ENCODE results near the gene EIF2D.
"Not testable (repeated sequence)": the region's sequence is repeated elsewhere in the genome, so short reads cannot be mapped to it uniquely, and the experiment has no call there.

Gene EIF2D

GRCh38 chr1:206651958-206652890, 40.0 kb upstream of the EIF2D start:
- Histone ChIP-seq H3K27me3 (ENCODE audit: low read depth, low read length) (no peaks in the 10 kb centered on the region), H3K27ac (ENCODE audit: low read length) (no peak overlapping the region), H3K9me3 (ENCODE audit: control insufficient read depth in 1 of 2, low read length in 2 of 2) (no peaks in the 10 kb centered on the region), H3K4me1 (ENCODE audit: control insufficient read depth in 1 of 2, insufficient read depth in 2 of 2, low read length in 2 of 2) (peaks cover 0 to 13% of the 10 kb centered on the region in 2 donors), H3K36me3 (ENCODE audit: control insufficient read depth in 1 of 2, insufficient read depth in 2 of 2, low read length in 2 of 2) (peaks cover 11 to 23% of the 10 kb centered on the region in 2 donors), H3K4me3 (ENCODE audit: low read depth in 1 of 2, low read length in 2 of 2) (no peak overlapping the region)

GRCh38 chr1:206651014-206651413, 38.7 kb upstream of the EIF2D start:
- Histone ChIP-seq H3K9me3 (ENCODE audit: control insufficient read depth in 1 of 2, low read length in 2 of 2) (no peaks in the 10 kb centered on the region), H3K27me3 (ENCODE audit: low read depth, low read length) (no peaks in the 10 kb centered on the region), H3K4me3 (ENCODE audit: low read depth in 1 of 2, low read length in 2 of 2) (no peak overlapping the region), H3K36me3 (ENCODE audit: control insufficient read depth in 1 of 2, insufficient read depth in 2 of 2, low read length in 2 of 2) (peaks cover 11 to 23% of the 10 kb centered on the region in 2 donors), H3K27ac (ENCODE audit: low read length) (no peak overlapping the region), H3K4me1 (ENCODE audit: control insufficient read depth in 1 of 2, insufficient read depth in 2 of 2, low read length in 2 of 2) (peaks cover 0 to 10% of the 10 kb centered on the region in 2 donors)

GRCh38 chr1:206649261-206649921, 37.1 kb upstream of the EIF2D start:
- no peaks in the 10 kb centered on the region for H3K9me3 ChIP-seq (ENCODE audit: control insufficient read depth in 1 of 2, low read length in 2 of 2)
- H3K27ac ChIP-seq (ENCODE audit: low read length) = no peak overlapping the region
- H3K4me1 ChIP-seq (ENCODE audit: control insufficient read depth in 1 of 2, insufficient read depth in 2 of 2, low read length in 2 of 2) = no peaks in the 10 kb centered on the region
- H3K36me3 ChIP-seq (ENCODE audit: control insufficient read depth in 1 of 2, insufficient read depth in 2 of 2, low read length in 2 of 2) = peaks cover 11 to 23% of the 10 kb centered on the region in 2 donors
- no peak overlapping the region for H3K4me3 ChIP-seq (ENCODE audit: low read depth in 1 of 2, low read length in 2 of 2)
- no peaks in the 10 kb centered on the region for H3K27me3 ChIP-seq (ENCODE audit: low read depth, low read length)

GRCh38 chr1:206647224-206647623, 35.0 kb upstream of the EIF2D start:
- no peaks in the 10 kb centered on the region for H3K4me1 ChIP-seq (ENCODE audit: control insufficient read depth in 1 of 2, insufficient read depth in 2 of 2, low read length in 2 of 2)
- no peaks in the 10 kb centered on the region for H3K27me3 ChIP-seq (ENCODE audit: low read depth, low read length)
- no peak overlapping the region for H3K27ac ChIP-seq (ENCODE audit: low read length)
- no peaks in the 10 kb centered on the region for H3K9me3 ChIP-seq (ENCODE audit: control insufficient read depth in 1 of 2, low read length in 2 of 2)
- no peak overlapping the region for H3K4me3 ChIP-seq (ENCODE audit: low read depth in 1 of 2, low read length in 2 of 2)
- H3K36me3 ChIP-seq (ENCODE audit: control insufficient read depth in 1 of 2, insufficient read depth in 2 of 2, low read length in 2 of 2) = peaks cover 11 to 23% of the 10 kb centered on the region in 2 donors

- H3K27me3 ChIP-seq (ENCODE audit: low read depth, low read length) = no peaks in the 10 kb centered on the region
- no peak overlapping the region for H3K27ac ChIP-seq (ENCODE audit: low read length)
- no peak overlapping the region for H3K4me3 ChIP-seq (ENCODE audit: low read depth in 1 of 2, low read length in 2 of 2)
- H3K9me3 ChIP-seq (ENCODE audit: control insufficient read depth in 1 of 2, low read length in 2 of 2) = no peaks in the 10 kb centered on the region
- peaks cover 11 to 18% of the 10 kb centered on the region in 2 donors for H3K36me3 ChIP-seq (ENCODE audit: control insufficient read depth in 1 of 2, insufficient read depth in 2 of 2, low read length in 2 of 2)
- no peaks in the 10 kb centered on the region for H3K4me1 ChIP-seq (ENCODE audit: control insufficient read depth in 1 of 2, insufficient read depth in 2 of 2, low read length in 2 of 2)
Measured at GRCh38 chr1:206646504-206646903, 34.2 kb upstream of the EIF2D start.

GRCh38 chr1:206643118-206643698, 30.9 kb upstream of the EIF2D start:
- Histone ChIP-seq H3K27me3 (ENCODE audit: low read depth, low read length) (no peaks in the 10 kb centered on the region), H3K36me3 (ENCODE audit: control insufficient read depth in 1 of 2, insufficient read depth in 2 of 2, low read length in 2 of 2) (peaks cover 9% of the 10 kb centered on the region in 2 donors), H3K9me3 (ENCODE audit: control insufficient read depth in 1 of 2, low read length in 2 of 2) (no peaks in the 10 kb centered on the region), H3K4me3 (ENCODE audit: low read depth in 1 of 2, low read length in 2 of 2) (no peak overlapping the region), H3K27ac (ENCODE audit: low read length) (no peak overlapping the region), H3K4me1 (ENCODE audit: control insufficient read depth in 1 of 2, insufficient read depth in 2 of 2, low read length in 2 of 2) (no peaks in the 10 kb centered on the region)

- H3K36me3 ChIP-seq (ENCODE audit: control insufficient read depth in 1 of 2, insufficient read depth in 2 of 2, low read length in 2 of 2); H3K4me3 ChIP-seq (ENCODE audit: low read depth in 1 of 2, low read length in 2 of 2); H3K27me3 ChIP-seq (ENCODE audit: low read depth, low read length); H3K9me3 ChIP-seq (ENCODE audit: control insufficient read depth in 1 of 2, low read length in 2 of 2); H3K4me1 ChIP-seq (ENCODE audit: control insufficient read depth in 1 of 2, insufficient read depth in 2 of 2, low read length in 2 of 2); H3K27ac ChIP-seq (ENCODE audit: low read length): not testable (repeated sequence)
Measured at GRCh38 chr1:206642074-206642473, 29.8 kb upstream of the EIF2D start.

- Histone ChIP-seq H3K36me3 (ENCODE audit: control insufficient read depth in 1 of 2, insufficient read depth in 2 of 2, low read length in 2 of 2) (no peaks in the 10 kb centered on the region), H3K4me1 (ENCODE audit: control insufficient read depth in 1 of 2, insufficient read depth in 2 of 2, low read length in 2 of 2) (peaks cover 7 to 11% of the 10 kb centered on the region in 2 donors), H3K9me3 (ENCODE audit: control insufficient read depth in 1 of 2, low read length in 2 of 2) (no peaks in the 10 kb centered on the region), H3K4me3 (ENCODE audit: low read depth in 1 of 2, low read length in 2 of 2) (no peak overlapping the region), H3K27ac (ENCODE audit: low read length) (no peak overlapping the region), H3K27me3 (ENCODE audit: low read depth, low read length) (no peaks in the 10 kb centered on the region)
Measured at GRCh38 chr1:206637605-206638004, 25.3 kb upstream of the EIF2D start.

GRCh38 chr1:206636671-206637070, 24.4 kb upstream of the EIF2D start:
- no peaks in the 10 kb centered on the region for H3K9me3 ChIP-seq (ENCODE audit: control insufficient read depth in 1 of 2, low read length in 2 of 2)
- H3K27me3 ChIP-seq (ENCODE audit: low read depth, low read length) = no peaks in the 10 kb centered on the region
- H3K36me3 ChIP-seq (ENCODE audit: control insufficient read depth in 1 of 2, insufficient read depth in 2 of 2, low read length in 2 of 2) = no peaks in the 10 kb centered on the region
- no peak overlapping the region for H3K27ac ChIP-seq (ENCODE audit: low read length)
- peaks cover 7 to 11% of the 10 kb centered on the region in 2 donors for H3K4me1 ChIP-seq (ENCODE audit: control insufficient read depth in 1 of 2, insufficient read depth in 2 of 2, low read length in 2 of 2)
- peak overlapping the region in 1 of 2 donors; percentile 12 for H3K4me3 ChIP-seq (ENCODE audit: low read depth in 1 of 2, low read length in 2 of 2)

GRCh38 chr1:206635978-206636345, 23.7 kb upstream of the EIF2D start:
- no peak overlapping the region for H3K27ac ChIP-seq (ENCODE audit: low read length)
- no peaks in the 10 kb centered on the region for H3K27me3 ChIP-seq (ENCODE audit: low read depth, low read length)
- H3K4me3 ChIP-seq (ENCODE audit: low read depth in 1 of 2, low read length in 2 of 2) = peak overlapping the region; percentile 83 to 87
- no peaks in the 10 kb centered on the region for H3K9me3 ChIP-seq (ENCODE audit: control insufficient read depth in 1 of 2, low read length in 2 of 2)
- no peaks in the 10 kb centered on the region for H3K36me3 ChIP-seq (ENCODE audit: control insufficient read depth in 1 of 2, insufficient read depth in 2 of 2, low read length in 2 of 2)
- H3K4me1 ChIP-seq (ENCODE audit: control insufficient read depth in 1 of 2, insufficient read depth in 2 of 2, low read length in 2 of 2) = peaks cover 7 to 11% of the 10 kb centered on the region in 2 donors
